Uterus (tissue), 2 donors: Measurements from ENCODE around the gene TMEM178B.

Source experiments
- POLR2A ChIP-seq, 2 donors: fragments of 450-650 bp; IDR thresholded peaks; one replicate each; pipeline ENCODE4 v1.6.1; 2016; ENCODE audit warnings: antibody characterized with exemption in 2 of 2, mild to moderate bottlenecking in 1 of 2, moderate library complexity in 1 of 2
- TF ChIP-seq, protein P1 (sequence below), 4 experiments: fragments of 200-600 bp in 2 of 4; fragments of 450-650 bp in 2 of 4; sonication (generic) in 2 of 4; IDR thresholded peaks; one replicate each; pipeline ENCODE4 v1.5.1; 2016 to 2019; ENCODE audit warnings: antibody characterized with exemption in 4 of 4, mild to moderate bottlenecking in 2 of 4, moderate library complexity in 1 of 4

DNA sequence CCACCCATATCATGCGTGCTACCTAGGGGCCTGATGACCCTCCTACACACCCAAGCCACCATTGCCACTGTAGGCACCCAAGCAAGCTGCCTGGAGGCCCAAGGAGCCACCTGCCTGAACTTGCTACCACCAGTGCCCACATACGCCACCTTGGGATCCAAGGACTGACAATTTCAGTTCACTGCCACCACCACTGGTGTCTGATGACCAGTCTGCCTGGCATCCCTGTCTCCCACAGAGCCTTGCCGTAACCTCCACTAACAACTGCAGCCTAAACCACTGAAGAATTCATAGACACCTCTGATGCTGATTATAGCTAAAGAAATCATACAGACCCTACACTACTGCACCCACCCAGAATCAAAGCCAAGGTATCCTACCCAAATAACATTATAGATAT is 58.8 kb downstream of the TMEM178B start:
- TF ChIP-seq, protein P1, sequence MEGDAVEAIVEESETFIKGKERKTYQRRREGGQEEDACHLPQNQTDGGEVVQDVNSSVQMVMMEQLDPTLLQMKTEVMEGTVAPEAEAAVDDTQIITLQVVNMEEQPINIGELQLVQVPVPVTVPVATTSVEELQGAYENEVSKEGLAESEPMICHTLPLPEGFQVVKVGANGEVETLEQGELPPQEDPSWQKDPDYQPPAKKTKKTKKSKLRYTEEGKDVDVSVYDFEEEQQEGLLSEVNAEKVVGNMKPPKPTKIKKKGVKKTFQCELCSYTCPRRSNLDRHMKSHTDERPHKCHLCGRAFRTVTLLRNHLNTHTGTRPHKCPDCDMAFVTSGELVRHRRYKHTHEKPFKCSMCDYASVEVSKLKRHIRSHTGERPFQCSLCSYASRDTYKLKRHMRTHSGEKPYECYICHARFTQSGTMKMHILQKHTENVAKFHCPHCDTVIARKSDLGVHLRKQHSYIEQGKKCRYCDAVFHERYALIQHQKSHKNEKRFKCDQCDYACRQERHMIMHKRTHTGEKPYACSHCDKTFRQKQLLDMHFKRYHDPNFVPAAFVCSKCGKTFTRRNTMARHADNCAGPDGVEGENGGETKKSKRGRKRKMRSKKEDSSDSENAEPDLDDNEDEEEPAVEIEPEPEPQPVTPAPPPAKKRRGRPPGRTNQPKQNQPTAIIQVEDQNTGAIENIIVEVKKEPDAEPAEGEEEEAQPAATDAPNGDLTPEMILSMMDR (IDR thresholded peaks at IDR 0.05): no peak
- no peak for TF ChIP-seq POLR2A (IDR thresholded peaks at IDR 0.05)
